ENCODE results near the gene VPS72.
"Not testable (repeated sequence)": the region's sequence is repeated elsewhere in the genome, so short reads cannot be mapped to it uniquely, and the experiment has no call there.

GRCh38 chr1:151194894-151195594 is 5.0 kb upstream of the VPS72 start:
- TF ChIP-seq MXI1 (IDR thresholded peaks at IDR 0.05; ENCODE audit: low read depth, low read length), result not testable (repeated sequence)
- TF ChIP-seq EP300 (IDR thresholded peaks at IDR 0.05; ENCODE audit: borderline replicate concordance in 1 of 2, low read depth in 1 of 2, low read length in 1 of 2), result peak in 1 of 2 experiments; percentile 35; a peak in 1 of 4 replicates

Measured in SK-N-SH (cell line).